ENCODE results near the gene RGS9BP.
"Not testable (repeated sequence)": the region's sequence is repeated elsewhere in the genome, so short reads cannot be mapped to it uniquely, and the experiment has no call there.

The RGS9BP gene

DNA sequence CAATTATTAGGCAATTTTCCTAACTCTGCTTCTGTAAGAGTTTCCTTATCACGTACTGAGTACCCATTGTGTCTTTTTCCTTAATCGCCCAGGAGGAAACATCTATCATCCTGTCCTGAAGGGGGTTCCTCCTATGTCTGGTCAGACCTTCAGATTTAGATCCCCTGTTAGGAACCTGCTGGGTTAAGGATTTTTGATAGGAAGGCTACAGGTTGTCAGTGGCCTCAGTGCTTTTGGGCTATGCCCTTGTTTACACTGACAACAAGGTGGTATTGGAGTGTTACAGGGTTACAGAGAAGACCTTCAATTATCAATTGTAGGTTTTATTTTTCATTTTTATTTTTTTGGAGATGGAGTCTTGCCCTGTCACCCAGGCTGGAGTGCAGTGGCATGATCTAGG lies 19.2 kb downstream of the RGS9BP start:
- DNase-seq (ENCODE audit: low read depth in 2 of 2) = not testable (repeated sequence)

DNA sequence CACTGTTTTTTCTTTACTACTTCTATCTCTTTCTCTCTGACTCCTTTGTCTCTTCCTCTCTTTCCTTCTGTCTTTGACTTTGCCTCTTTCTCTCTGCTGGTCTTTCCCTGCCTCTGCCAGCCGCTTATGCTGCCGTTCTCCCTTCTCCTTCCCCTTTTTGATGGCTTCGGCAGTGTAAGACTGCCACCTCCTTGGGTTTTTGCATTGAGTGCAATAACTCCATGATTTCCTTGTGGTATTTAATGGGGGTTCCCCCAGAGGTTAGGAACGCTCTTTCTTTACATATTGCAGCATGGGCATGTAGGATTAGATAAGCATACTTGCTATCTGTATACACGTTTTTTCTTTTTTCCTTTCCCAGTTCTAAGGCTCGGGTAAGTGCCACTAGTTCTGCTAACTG lies 19.9 kb downstream of the RGS9BP start:
- not testable (repeated sequence) for DNase-seq (ENCODE audit: low read depth in 2 of 2)

DNA sequence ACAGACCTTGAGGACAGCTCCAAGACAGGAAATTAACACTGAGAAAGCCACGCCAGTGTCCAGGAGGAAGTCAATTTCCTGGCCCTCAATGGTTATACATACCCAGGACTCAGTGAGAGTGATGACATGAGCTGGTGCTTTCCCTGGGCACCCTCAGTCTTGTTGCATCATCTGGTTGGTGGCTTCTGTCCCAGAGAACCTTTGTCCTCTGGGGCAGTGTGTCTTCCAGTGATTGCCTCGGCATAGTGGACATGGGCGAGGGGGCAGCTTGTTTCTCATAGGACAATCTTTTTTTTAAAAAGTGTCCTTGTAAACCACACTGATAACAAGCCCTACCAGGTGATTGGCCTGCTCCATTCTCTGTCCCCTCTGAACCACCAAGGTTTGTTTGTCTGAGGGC lies 21.1 kb downstream of the RGS9BP start:
- DNase-seq (ENCODE audit: low read depth in 2 of 2) = not testable (repeated sequence)

DNA sequence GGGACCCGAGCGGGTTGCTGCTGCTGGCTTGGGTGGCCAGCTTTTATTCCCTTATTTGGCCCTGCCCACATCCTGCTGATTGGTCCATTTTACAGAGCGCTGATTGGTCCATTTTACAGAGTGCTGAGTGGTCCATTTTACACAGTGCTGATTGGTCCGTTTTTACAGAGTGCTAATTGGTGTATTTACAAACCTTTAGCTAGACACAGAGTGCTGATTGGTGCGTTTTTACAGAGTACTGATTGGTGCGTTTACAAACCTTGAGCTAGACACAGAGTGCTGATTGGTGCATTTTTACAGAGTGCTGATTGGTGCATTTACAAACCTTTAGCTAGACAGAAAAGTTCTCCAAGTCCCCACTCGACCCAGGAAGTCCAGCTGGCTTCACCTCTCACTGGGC lies 24.5 kb downstream of the RGS9BP start:
- DNase-seq (ENCODE audit: low read depth in 2 of 2) = not testable (repeated sequence)

DNA sequence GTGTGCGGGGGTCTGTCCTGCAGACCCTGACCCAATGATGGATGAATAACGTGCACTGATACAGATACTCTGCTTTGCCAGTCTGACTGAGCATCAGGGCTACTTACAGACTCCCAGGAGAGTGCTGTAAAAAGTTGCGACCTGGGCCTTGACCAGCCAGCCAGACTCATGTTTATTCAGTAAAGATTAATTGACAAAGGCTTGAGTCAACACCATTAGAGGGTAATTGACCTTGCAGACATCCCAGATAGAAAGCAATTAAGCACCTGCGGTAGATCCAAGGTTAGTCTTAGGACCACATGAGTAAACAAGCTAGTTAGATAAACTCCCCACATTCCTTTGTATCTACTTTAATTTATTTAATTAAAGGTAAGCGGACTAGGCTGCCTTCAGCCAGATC lies 26.4 kb downstream of the RGS9BP start:
- DNase-seq (ENCODE audit: low read depth in 2 of 2) = no peak

DNA sequence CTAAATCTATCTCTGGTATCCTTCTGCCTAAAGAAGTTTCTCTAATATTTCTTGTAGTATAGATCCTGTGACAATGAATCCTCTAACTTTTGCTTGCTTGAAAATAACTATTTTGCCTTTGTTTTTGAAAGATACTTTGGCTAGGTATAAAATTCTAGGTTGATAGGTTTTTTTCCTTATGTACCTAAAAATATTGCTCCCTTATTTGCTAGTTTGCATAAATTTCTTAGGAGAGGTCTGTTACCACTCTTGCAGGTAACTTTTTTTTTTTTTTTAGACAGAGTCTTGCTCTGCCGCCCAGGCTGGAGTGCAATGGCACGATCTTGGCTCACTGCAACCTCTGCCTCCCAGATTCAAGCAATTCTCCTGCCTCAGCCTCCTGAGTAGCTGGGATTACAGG lies 28.4 kb downstream of the RGS9BP start:
- DNase-seq (ENCODE audit: low read depth in 2 of 2) = not testable (repeated sequence)

DNA sequence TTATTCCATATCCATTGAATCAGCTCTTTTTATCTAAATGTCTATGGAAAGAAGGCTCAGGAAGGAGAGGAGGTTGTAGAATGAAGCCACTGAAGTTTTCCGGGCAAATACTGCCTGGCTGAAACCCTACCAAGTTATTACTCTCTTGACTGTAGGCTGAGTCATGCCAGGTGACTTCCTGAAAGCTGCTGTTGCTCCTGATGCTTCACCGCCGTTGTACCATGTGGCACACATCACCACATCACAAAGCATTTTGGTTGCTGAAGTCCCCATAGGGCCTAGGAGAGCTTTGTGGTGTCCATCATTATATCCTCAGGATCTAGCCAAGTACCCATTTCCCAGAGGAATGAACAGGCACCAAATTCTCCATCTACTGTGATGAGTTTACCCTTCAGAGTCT lies 32.8 kb downstream of the RGS9BP start:
- no peak for DNase-seq (ENCODE audit: low read depth in 2 of 2)

DNA sequence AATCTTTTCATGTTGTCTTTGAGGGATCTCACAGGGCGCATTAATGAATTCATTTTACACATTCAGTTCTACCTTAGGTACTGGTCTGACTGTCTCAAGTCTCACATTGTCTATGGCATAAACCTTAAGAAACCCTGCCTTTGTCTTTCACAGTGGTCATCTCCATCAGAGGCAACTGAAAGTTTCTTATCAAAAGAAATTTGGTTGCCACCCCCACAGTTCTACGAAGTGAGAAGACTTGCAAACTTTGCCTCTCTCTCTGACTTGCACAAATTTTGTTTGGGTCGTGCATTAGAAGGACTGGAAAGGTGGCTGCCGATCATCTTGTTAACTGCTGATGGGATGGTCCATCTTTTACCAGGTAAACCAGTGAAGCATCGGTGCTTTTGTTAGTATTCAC lies 33.4 kb downstream of the RGS9BP start:
- no peak for DNase-seq (ENCODE audit: low read depth in 2 of 2)

DNA sequence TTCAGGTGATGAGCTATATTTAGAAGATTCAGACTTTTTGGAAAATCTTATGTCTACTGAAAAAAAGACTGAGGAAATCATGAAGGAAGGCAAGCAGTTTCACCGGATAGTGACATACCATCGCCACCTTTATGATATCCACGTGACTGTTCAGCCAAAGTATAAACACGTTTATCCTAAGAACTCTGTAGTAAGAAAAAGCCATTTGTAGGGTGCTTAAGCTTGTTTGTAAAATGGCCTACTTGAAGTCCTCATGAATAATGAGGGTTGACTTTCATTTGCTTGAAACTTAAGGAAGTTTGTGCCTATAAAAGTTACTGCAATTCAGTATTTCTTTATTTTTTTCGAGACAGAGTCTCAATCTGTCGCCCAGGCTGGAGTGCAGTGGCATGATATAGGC lies 36.1 kb downstream of the RGS9BP start:
- no peak for DNase-seq (ENCODE audit: low read depth in 2 of 2)

DNA sequence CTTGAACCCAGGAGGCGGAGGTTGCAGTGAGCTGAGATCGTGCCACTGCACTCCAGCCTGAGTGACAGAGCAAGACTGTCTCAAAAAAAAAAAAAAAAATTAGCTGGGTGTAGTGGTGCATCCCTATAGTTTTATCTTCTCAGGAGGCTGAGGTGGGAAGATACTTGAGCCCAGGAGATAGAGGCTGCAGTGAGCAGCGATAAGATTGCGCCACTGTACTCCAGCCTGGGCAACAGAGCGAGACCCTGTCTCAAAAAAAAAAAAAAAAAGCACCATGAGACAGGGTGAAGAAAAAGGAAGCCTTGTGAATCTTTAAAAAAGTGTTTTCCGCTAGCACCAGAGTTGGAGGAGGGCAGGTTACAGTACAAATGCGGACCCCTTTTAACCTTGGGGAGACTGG lies 40.6 kb downstream of the RGS9BP start:
- not testable (repeated sequence) for DNase-seq (ENCODE audit: low read depth in 2 of 2)

DNA sequence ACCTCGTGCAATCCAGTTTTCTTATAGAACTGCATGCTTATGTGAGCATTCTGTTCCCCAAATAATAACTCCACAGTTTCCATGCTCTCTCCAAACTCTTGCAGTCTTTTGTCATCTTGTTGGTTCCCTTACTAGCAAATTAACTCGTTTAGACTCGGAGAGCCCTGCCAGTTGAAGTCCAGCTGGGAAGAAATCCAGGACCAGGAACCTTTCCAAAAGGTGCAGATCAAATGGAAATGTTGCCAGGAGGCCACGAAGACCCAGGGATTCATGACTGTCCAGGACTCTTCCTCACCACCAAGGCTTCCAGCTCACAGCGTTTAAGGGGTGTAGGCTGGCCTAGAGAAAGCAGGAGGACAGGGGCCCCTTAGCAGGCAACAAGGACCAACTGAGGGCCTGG lies 41.8 kb downstream of the RGS9BP start:
- DNase-seq (ENCODE audit: low read depth in 2 of 2) = no peak

DNA sequence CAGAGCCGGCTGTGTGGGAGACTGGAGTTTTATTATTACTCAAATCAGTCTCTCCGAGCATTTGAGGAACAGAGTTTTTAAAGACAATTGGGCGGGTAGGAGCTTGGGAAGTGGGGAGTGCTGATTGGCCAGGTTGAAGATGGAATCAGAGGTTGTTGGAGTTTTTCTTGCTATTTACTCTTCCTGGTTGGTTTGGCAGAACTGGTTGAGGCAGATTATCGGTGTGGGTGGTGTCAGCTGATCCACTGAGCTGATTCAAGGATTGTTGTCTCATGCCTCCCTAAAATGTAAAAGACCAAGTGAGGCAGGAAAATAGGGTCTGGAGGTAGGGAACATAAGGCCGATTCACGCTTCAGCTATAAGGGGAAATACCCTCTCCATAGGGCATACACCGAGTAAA lies 42.6 kb downstream of the RGS9BP start:
- DNase-seq (ENCODE audit: low read depth in 2 of 2) = no peak

DNA sequence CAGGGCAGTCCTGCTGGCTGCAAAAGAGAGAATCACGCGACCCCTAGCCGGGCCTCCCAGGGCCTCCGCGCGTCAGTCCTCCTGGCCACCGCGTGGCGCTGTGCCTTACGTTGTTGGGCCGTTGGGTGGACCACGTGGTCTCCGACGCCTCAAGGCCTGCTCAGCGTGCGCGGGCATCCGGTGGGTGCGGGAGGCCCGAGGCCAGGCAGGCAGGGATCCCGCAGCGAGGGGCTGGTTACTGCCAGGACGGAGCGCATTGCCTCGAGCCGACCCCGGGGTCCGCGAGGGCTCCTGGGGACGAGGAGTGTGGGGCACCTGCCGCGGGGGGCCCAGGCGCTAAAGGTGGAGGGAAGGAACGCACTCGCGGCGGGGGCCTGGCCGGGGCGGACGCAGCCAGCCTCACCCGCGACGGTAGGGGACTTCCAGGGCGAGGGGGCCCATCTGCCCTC lies 44.0 kb downstream of the RGS9BP start, which contains the start of gene TDRD12:
Gene TDRD12, plus strand, starts transcription at position 157 of the 449 bp plus-strand sequence. CDS start 306 bp downstream, outside the sequence.
- DNase-seq (ENCODE audit: low read depth in 2 of 2) = no peak

DNA sequence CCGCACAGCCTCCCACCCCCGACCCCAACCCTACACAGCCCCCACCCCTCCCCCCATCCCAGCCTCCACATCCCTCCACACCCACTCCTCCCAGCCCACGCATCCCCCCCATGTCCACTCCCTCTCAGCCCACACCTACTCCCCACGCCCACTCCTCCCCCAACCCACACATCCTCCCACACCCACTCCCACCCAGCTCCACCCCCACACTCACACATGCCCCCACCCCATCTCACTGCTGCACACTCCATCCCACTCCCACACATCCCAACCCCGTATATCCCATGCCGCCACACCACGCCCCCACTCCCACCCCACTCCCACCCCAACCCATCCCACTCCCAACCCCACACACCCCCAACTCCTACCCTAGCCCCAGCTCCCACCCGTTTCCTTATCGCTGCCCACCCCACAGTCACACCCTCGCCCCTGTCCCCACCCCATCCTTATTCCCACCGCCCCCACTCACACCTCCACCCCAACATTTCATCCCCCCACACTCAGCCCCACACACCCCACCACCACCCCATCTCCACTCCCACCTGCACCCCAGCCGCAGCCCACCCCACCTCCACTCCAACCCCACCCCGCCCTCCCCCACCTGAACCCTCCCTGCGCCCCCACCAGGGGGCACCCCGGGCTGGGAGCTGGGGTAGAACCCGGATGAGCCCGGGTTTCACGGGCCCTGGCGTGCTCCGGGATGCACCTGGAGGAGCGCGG lies 44.7 kb downstream of the RGS9BP start:
- DNase-seq (ENCODE audit: low read depth in 2 of 2) = no peak

DNA sequence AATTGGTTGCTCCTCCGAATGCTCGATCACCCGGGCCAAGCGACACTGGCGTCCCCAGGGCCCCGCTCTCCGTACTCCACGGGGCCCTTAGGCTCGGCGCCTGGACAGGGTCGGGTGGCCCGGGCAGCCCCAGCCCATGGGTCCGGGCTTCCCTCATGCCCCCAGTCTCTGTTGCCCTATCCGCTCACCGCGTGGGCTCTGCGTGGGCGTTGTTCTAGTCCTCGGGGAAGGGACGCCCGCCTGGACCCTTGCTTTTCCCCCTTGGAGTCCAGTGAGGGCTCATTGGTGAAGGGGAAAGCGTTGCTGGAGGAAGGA lies 45.2 kb downstream of the RGS9BP start:
- no peak for DNase-seq (ENCODE audit: low read depth in 2 of 2)
